Lower lobe of right lung (tissue), 2 donors: ENCODE data around the gene TRMT1. TPM values are rescaled to one million over a fixed set of nuclear protein-coding genes. Genes with fewer than 3 reads are reported as not detected.
"Not testable (repeated sequence)": the region's sequence is repeated elsewhere in the genome, so short reads cannot be mapped to it uniquely, and the experiment has no call there.

Source experiments
- ATAC-seq, 2 donors: fragments of 200-7000 bp; cut with Tn5 transposase; one replicate each; pipeline ENCODE4 v1.9.1; 2020 to 2022; ENCODE audit warnings: mild to moderate bottlenecking in 2 of 2, moderate library complexity in 2 of 2
- DNase-seq: peaks from one replicate; pipeline ENCODE4 v3.0.0-alpha.2; 2020
- H3K27ac ChIP-seq: fragments of 200-600 bp; one replicate; pipeline ENCODE4 v1.8.0; 2022
- H3K27me3 ChIP-seq: fragments of 200-600 bp; one replicate; pipeline ENCODE4 v1.8.0; 2022; ENCODE audit warnings: low read depth
- H3K36me3 ChIP-seq: fragments of 200-600 bp; one replicate; pipeline ENCODE4 v1.8.0; 2022; ENCODE audit warnings: mild to moderate bottlenecking
- H3K4me1 ChIP-seq: fragments of 200-600 bp; one replicate; pipeline ENCODE4 v1.8.0; 2022
- H3K4me3 ChIP-seq: fragments of 200-600 bp; one replicate; pipeline ENCODE4 v1.8.0; 2022; ENCODE audit warnings: mild to moderate bottlenecking
- H3K9me3 ChIP-seq: fragments of 200-600 bp; one replicate; pipeline ENCODE4 v1.8.0; 2022
- CTCF ChIP-seq: fragments of 200-600 bp; IDR thresholded peaks from one replicate; pipeline ENCODE4 v1.8.0; 2022; ENCODE audit warnings: antibody characterized with exemption, mild to moderate bottlenecking
- intact Hi-C: fragments of 100-400 bp; cut with DNase I; formaldehyde crosslinking; loops from one replicate; pipeline ENCODE4 v1.11.0; 2022
- total RNA-seq: library from RNA; stranded (reverse); fragmentation: NEBNext Ultra II Directional; extraction: Animal tissue kit (Norgen Biotek cat#: 25700); gene quantifications from one replicate; pipeline ENCODE4 v1.2.1, GENCODE V29; 2021
- donor health status: DM: no; HTN: yes; CAD: no; lungs with severe emphysema.

TRMT1 gene
- total RNA-seq, 1 donor from 2014 or later = 29.3 TPM

- no peaks in the 10 kb centered on the region for H3K9me3 ChIP-seq
- no peaks in the 10 kb centered on the region for H3K36me3 ChIP-seq
- peak overlapping the region; percentile 100 for H3K27ac ChIP-seq
- intact Hi-C loops = no loop called here
- peak; percentile 98 for DNase-seq
- peaks cover 31% of the 10 kb centered on the region for H3K4me1 ChIP-seq
- peak overlapping the region; percentile 97 for H3K4me3 ChIP-seq
- peak; percentile 69 to 72 for ATAC-seq
- H3K27me3 ChIP-seq = no peaks in the 10 kb centered on the region
- peak; percentile 8 for TF ChIP-seq CTCF
Measured at GRCh38 chr19:13151605-13152355, 35.2 kb upstream of the TRMT1 start.

GRCh38 chr19:13150931-13151604 lies 34.5 kb upstream of the TRMT1 start:
- Histone ChIP-seq H3K27ac (peak overlapping the region; percentile 100), H3K36me3 (no peaks in the 10 kb centered on the region), H3K27me3 (no peaks in the 10 kb centered on the region), H3K4me3 (peak overlapping the region; percentile 97), H3K9me3 (no peaks in the 10 kb centered on the region), H3K4me1 (peaks cover 24% of the 10 kb centered on the region)
- ATAC-seq = no peak
- TF ChIP-seq CTCF = no peak
- intact Hi-C loops = no loop called here
- no peak for DNase-seq

- Histone ChIP-seq H3K27ac (peak within 1 kb of the TSS; percentile 100), H3K4me3 (peak within 1 kb of the TSS; percentile 97), H3K27me3 (no peaks in the 10 kb centered on the region), H3K4me1 (peaks cover 17% of the 10 kb centered on the region), H3K9me3 (no peaks in the 10 kb centered on the region), H3K36me3 (peaks cover 4% of the 10 kb centered on the region)
- DNase-seq (peak; percentile 96), ATAC-seq (peak; percentile 72 to 80)
- intact Hi-C loops = no loop called here
- TF ChIP-seq CTCF = peak; percentile 59
Measured at GRCh38 chr19:13150187-13150930, 33.8 kb upstream of the TRMT1 start, which contains the start of the genes IER2 and STX10. Gene IER2 (plus strand): TSS chr19:13150411. CDS start chr19:13153187, 2,776 bp downstream. Gene STX10 (minus strand): TSS chr19:13150375. CDS start chr19:13150173, 202 bp downstream.

GRCh38 chr19:13149628-13150186 lies 33.2 kb upstream of the TRMT1 start:
- no peaks in the 10 kb centered on the region for H3K9me3 ChIP-seq
- DNase-seq (peak; percentile 87), ATAC-seq (peak; percentile 2)
- H3K4me3 ChIP-seq = peak overlapping the region; percentile 97
- H3K27ac ChIP-seq = peak overlapping the region; percentile 100
- no peaks in the 10 kb centered on the region for H3K27me3 ChIP-seq
- intact Hi-C loops = no loop called here
- no peak for TF ChIP-seq CTCF
- H3K4me1 ChIP-seq = peaks cover 11% of the 10 kb centered on the region
- H3K36me3 ChIP-seq = peaks cover 11% of the 10 kb centered on the region

- Histone ChIP-seq H3K4me1 (peaks cover 11% of the 10 kb centered on the region), H3K27ac (peak overlapping the region; percentile 100), H3K4me3 (peak overlapping the region; percentile 97), H3K36me3 (peaks cover 16% of the 10 kb centered on the region)
- H3K27me3 ChIP-seq, intact Hi-C loops, H3K9me3 ChIP-seq, ATAC-seq, DNase-seq: not testable (repeated sequence)
Measured at GRCh38 chr19:13149173-13149627, 32.7 kb upstream of the TRMT1 start.
